Endothelial cell of umbilical vein (primary cell): Measurements from ENCODE around the gene HSP90AB1. TPM values are rescaled to one million over a fixed set of nuclear protein-coding genes. Genes with fewer than 3 reads are reported as not detected.
"Not testable (repeated sequence)": the region's sequence is repeated elsewhere in the genome, so short reads cannot be mapped to it uniquely, and the experiment has no call there.

Experiments
- BruUV-seq: library from RNA; stranded (reverse); fragments of 400-500 nt; replicated peaks from 2 replicates; lab custom pipeline; 2021; lab: Mats Ljungman, UMichigan
- CTCF ChIA-PET: fragments of 300-600, 350-600 bp; sonication (Branson Sonifier 250); formaldehyde crosslinking; loops from one replicate; lab custom pipeline; 2021; ENCODE audit warnings: antibody characterized with exemption, inconsistent platforms; lab: Charles Lee
- POLR2A ChIA-PET: fragments of 300-600, 350-600 bp; sonication (Branson Sonifier 250); formaldehyde crosslinking; loops from one replicate; lab custom pipeline; 2021; ENCODE audit warnings: antibody characterized with exemption, inconsistent platforms; lab: Charles Lee
- DNase-seq: peaks from one replicate; pipeline ENCODE4 v3.0.0-alpha.2; 2011; ENCODE audit warnings: low read depth, low spot score
- FAIRE-seq: peaks from 2 replicates; lab custom pipeline; 2011; peaks lifted over from hg19 to GRCh38; lab: Jason Lieb, UNC
- H2AFZ ChIP-seq: 2 replicates; pipeline ENCODE4 v1.6.0; 2012; ENCODE audit warnings: low read depth, low read length, control low read depth, inconsistent platforms
- H3K27ac ChIP-seq: 2 replicates; pipeline ENCODE4 v1.5.1; 2011; ENCODE audit warnings: low read depth, mild to moderate bottlenecking, control low read depth, low read length, moderate library complexity; ENCODE audit not compliant: insufficient read depth
- H3K27me3 ChIP-seq, 2 experiments: 2 replicates each; pipeline versions ENCODE4 v1.6.0 to v1.6.1; 2011; ENCODE audit warnings: low read length in 2 of 2, mixed read lengths in 1 of 2; ENCODE audit not compliant: control insufficient read depth in 2 of 2, insufficient read depth in 2 of 2
- H3K36me3 ChIP-seq, 2 experiments: 2 replicates in 1 of 2; 3 replicates in 1 of 2; pipeline ENCODE4 v1.5.1; 2011; ENCODE audit warnings: low read length in 2 of 2, mild to moderate bottlenecking in 1 of 2, moderate library complexity in 1 of 2; ENCODE audit not compliant: control insufficient read depth in 2 of 2, insufficient read depth in 2 of 2; ENCODE audit errors: extremely low read depth in 1 of 2
- H3K4me1 ChIP-seq: 3 replicates; pipeline ENCODE4 v1.5.1; 2011; ENCODE audit warnings: mild to moderate bottlenecking, low read length; ENCODE audit not compliant: control insufficient read depth, insufficient read depth; ENCODE audit errors: extremely low read depth
- H3K4me2 ChIP-seq: 2 replicates; pipeline ENCODE4 v1.6.1; 2011; ENCODE audit warnings: low read length, control low read depth, mixed read lengths; ENCODE audit not compliant: insufficient read depth
- H3K4me3 ChIP-seq, 3 experiments: fragments of 200-600 bp in 1 of 3; sonication (generic), shearing (Covaris generic) in 1 of 3; replicated peaks in 1 of 3; 2 replicates each; pipeline ENCODE4 v1.5.1; 2011 to 2016; ENCODE audit warnings: control low read depth in 3 of 3, low read length in 3 of 3, mild to moderate bottlenecking in 2 of 3, inconsistent platforms in 1 of 3, low read depth in 1 of 3, moderate library complexity in 1 of 3; ENCODE audit not compliant: insufficient read depth in 1 of 3
- H3K79me2 ChIP-seq: 2 replicates; pipeline ENCODE4 v1.6.0; 2012; ENCODE audit warnings: low read length, inconsistent platforms; ENCODE audit not compliant: control insufficient read depth, insufficient read depth
- H3K9ac ChIP-seq: replicated peaks from 2 replicates; pipeline ENCODE3; 2011; ENCODE audit warnings: low read length, control low read depth; ENCODE audit not compliant: insufficient read depth; ENCODE audit errors: extremely low read depth
- H3K9me1 ChIP-seq: replicated peaks from 3 replicates; pipeline ENCODE4 v1.6.0; 2011; ENCODE audit warnings: mild to moderate bottlenecking, low read length; ENCODE audit not compliant: control insufficient read depth, insufficient read depth; ENCODE audit errors: extremely low read depth
- H3K9me3 ChIP-seq: replicated peaks from 2 replicates; pipeline ENCODE4 v1.5.1; 2012; ENCODE audit warnings: low read length, inconsistent platforms; ENCODE audit not compliant: control insufficient read depth, insufficient read depth
- H4K20me1 ChIP-seq: replicated peaks from 2 replicates; pipeline ENCODE3; 2011; ENCODE audit warnings: mild to moderate bottlenecking, low read length; ENCODE audit not compliant: control insufficient read depth, insufficient read depth; ENCODE audit errors: extremely low read depth
- EZH2 ChIP-seq: IDR thresholded peaks from 2 replicates; pipeline ENCODE4 v1.6.1; 2012; ENCODE audit warnings: borderline replicate concordance, low read depth, mild to moderate bottlenecking, moderate library complexity, low read length, inconsistent platforms; ENCODE audit not compliant: severe bottlenecking
- FOS ChIP-seq: IDR thresholded peaks from 2 replicates; pipeline ENCODE4 v1.6.1; 2011; ENCODE audit warnings: mild to moderate bottlenecking, low read length, moderate library complexity, borderline replicate concordance; ENCODE audit not compliant: insufficient read depth
- GATA2 ChIP-seq: IDR thresholded peaks from 2 replicates; pipeline ENCODE4 v1.7.0; 2011; ENCODE audit warnings: low read depth, mild to moderate bottlenecking, moderate library complexity, mixed read lengths, low read length; ENCODE audit not compliant: insufficient read length, insufficient read depth
- JUN ChIP-seq: IDR thresholded peaks from 2 replicates; pipeline ENCODE4 v1.6.1; 2011; ENCODE audit warnings: borderline replicate concordance, low read depth; ENCODE audit not compliant: insufficient read length, insufficient read depth
- MYC ChIP-seq: IDR thresholded peaks from one replicate; pipeline ENCODE4 v1.6.1; 2011; ENCODE audit warnings: mild to moderate bottlenecking, low read depth, low read length
- POLR2A ChIP-seq: IDR thresholded peaks from 2 replicates; pipeline ENCODE4 v1.6.1; 2012; ENCODE audit warnings: low read depth, mild to moderate bottlenecking, control low read depth, low read length
- POLR2AphosphoS5 ChIP-seq: IDR thresholded peaks from 2 replicates; pipeline ENCODE4 v1.6.1; 2012; ENCODE audit warnings: low read depth, mild to moderate bottlenecking, control low read depth, low read length, moderate library complexity; ENCODE audit not compliant: insufficient read depth
- dilution Hi-C: fragments of 300-500 bp; cut with MboI; formaldehyde crosslinking; loops from one replicate; pipeline ENCODE4 v1.15.0; 2019; ENCODE audit warnings: low sequenced_read_pairs; ENCODE audit not compliant: extremely low pct_ligation_motif_present
- intact Hi-C: fragments of 100-400 bp; cut with micrococcal nuclease; formaldehyde crosslinking; loops from one replicate; pipeline ENCODE4 v1.10.0; 2022
- polyA plus RNA-seq, 4 experiments: library from polyadenylated mRNA; depleted of rRNA in 3 of 4; stranded (reverse) in 3 of 4; unstranded in 1 of 4; fragments of >200 nt; gene quantifications; 2 replicates each; pipeline versions ENCODE4 v1.2.1 to v1.2.3, GENCODE V29; 2011 to 2012; ENCODE audit warnings: missing spikeins in 1 of 4
- total RNA-seq: library from RNA; stranded (reverse); gene quantifications from 2 replicates; pipeline ENCODE4 v1.2.3, GENCODE V29; 2021
- TF ChIP-seq, protein P1 (sequence below), 2 donors: IDR thresholded peaks; 1 replicate in 1 of 2; 2 replicates in 1 of 2; pipeline ENCODE4 v1.5.1; 2011; ENCODE audit warnings: low read length in 2 of 2, mild to moderate bottlenecking in 2 of 2, moderate library complexity in 2 of 2, control low read depth in 1 of 2, inconsistent platforms in 1 of 2, low read depth in 1 of 2; ENCODE audit not compliant: insufficient read depth in 1 of 2; ENCODE audit errors: extremely low read depth in 1 of 2
- TF ChIP-seq, protein P2 (sequence below): IDR thresholded peaks from 2 replicates; pipeline ENCODE4 v1.6.1; 2011; ENCODE audit not compliant: insufficient read depth, insufficient read length

The HSP90AB1 gene
- total and polyA plus RNA-seq, 2 donors (not counting 3 experiments of a cell fraction or from before 2014, with no cell fraction given) = 824 to 1,201 TPM

DNA sequence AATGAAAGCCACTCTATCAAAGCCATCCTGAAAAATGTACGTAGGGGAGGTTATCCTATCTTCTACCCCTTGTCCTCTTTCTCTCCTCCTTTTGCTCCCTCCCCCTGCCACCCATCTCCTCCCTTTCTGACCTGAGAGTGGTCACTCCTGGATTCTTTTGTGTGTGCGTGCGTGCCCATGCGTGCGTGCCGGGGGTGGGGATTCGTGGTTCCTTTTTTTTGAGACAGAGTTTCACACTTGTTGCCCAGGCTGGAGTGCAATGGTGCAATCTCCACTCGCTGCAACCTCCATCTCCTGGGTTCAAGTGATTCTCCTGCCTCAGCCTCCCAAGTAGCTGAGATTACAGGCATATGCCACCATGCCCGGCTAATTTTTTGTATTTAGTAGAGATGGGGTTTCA is 15.5 kb upstream of the HSP90AB1 start:
- intact Hi-C loops, H3K9ac ChIP-seq, H3K4me3 ChIP-seq, BruUV-seq, H2AFZ ChIP-seq, DNase-seq, H3K27ac ChIP-seq, H3K4me2 ChIP-seq, POLR2A ChIA-PET, H4K20me1 ChIP-seq, FAIRE-seq, H3K9me1 ChIP-seq, H3K9me3 ChIP-seq, H3K27me3 ChIP-seq: not testable (repeated sequence)
- peaks cover 17 to 40% of the 10 kb centered on the region in 2 experiments for H3K36me3 ChIP-seq
- peaks cover 39% of the 10 kb centered on the region for H3K79me2 ChIP-seq
- CTCF ChIA-PET = interaction anchor here (2.2 to 7.2 kb wide), 2 partner anchors 56 to 58 kb away, joined by 11 to 148 read pairs; no protein-coding TSS in a partner anchor
- dilution Hi-C loops = loop anchor here (10.0 kb wide), 1 partner anchor 127 kb away; no protein-coding TSS in a partner anchor
- peaks cover 33% of the 10 kb centered on the region for H3K4me1 ChIP-seq

DNA sequence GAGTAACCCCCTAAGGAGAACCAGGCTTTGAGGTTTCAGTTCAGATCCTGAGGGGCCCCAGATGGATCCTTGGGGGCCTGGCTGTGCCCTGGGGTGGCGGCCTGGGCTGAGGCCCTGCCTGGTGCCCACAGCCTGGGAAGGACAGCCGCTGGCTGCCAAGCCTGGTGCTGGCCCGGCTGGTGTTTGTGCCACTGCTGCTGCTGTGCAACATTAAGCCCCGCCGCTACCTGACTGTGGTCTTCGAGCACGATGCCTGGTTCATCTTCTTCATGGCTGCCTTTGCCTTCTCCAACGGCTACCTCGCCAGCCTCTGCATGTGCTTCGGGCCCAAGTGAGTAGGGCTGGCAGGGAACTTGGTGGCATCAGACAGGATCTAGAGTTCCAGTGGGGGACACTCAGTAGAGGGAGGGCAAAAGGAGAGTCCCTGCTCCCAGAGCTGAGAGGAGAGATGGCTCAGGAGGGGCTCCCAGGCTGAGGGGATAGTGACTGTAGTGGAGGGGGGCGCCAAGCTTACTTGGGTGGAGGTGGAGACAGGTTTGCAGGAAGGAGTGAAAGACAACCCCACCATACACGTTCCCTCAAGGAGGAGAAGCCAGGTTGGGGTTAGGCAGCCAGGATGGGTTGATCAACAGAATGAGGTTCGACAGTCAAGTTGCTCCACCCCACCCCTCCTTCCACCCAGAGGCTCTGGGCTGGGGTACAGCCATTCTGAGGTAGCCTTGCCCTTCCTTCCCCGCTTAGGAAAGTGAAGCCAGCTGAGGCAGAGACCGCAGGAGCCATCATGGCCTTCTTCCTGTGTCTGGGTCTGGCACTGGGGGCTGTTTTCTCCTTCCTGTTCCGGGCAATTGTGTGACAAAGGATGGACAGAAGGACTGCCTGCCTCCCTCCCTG is 14.0 kb upstream of the HSP90AB1 start:
- FAIRE-seq (no peak), DNase-seq (no peak)
- no TSS peak for BruUV-seq
- Histone ChIP-seq H3K4me2 (no peak overlapping the region), H3K9me1 (no peaks in the 10 kb centered on the region), H3K36me3 (peaks cover 17 to 40% of the 10 kb centered on the region in 2 experiments), H3K27me3 (no peaks in the 10 kb centered on the region), H3K4me1 (peaks cover 38% of the 10 kb centered on the region), H4K20me1 (no peaks in the 10 kb centered on the region), H3K9me3 (no peaks in the 10 kb centered on the region), H2AFZ (no peak overlapping the region), H3K4me3 (no peak overlapping the region), H3K27ac (peak overlapping the region; percentile 2), H3K9ac (no peak overlapping the region), H3K79me2 (peaks cover 24% of the 10 kb centered on the region)
- ChIA-PET POLR2A (interaction anchor here (0.6 kb wide), 1 partner anchor 617 kb away, joined by 8 read pairs; no protein-coding TSS in a partner anchor), CTCF (interaction anchor here (1.2 to 7.2 kb wide), 5 partner anchors 9 to 138 kb away, joined by 3 to 148 read pairs (median 11); partner anchors contain the start of gene SLC29A1)
- intact Hi-C loops (no loop called here), dilution Hi-C loops (loop anchor here (10.0 kb wide), 1 partner anchor 128 kb away; no protein-coding TSS in a partner anchor)
- TF ChIP-seq POLR2AphosphoS5 = no peak
- no peak for TF ChIP-seq GATA2
- no peak for TF ChIP-seq FOS
- no peak for TF ChIP-seq MYC
- no peak for TF ChIP-seq POLR2A
- TF ChIP-seq EZH2 = no peak
- no peak for TF ChIP-seq JUN
- TF ChIP-seq, protein P1, sequence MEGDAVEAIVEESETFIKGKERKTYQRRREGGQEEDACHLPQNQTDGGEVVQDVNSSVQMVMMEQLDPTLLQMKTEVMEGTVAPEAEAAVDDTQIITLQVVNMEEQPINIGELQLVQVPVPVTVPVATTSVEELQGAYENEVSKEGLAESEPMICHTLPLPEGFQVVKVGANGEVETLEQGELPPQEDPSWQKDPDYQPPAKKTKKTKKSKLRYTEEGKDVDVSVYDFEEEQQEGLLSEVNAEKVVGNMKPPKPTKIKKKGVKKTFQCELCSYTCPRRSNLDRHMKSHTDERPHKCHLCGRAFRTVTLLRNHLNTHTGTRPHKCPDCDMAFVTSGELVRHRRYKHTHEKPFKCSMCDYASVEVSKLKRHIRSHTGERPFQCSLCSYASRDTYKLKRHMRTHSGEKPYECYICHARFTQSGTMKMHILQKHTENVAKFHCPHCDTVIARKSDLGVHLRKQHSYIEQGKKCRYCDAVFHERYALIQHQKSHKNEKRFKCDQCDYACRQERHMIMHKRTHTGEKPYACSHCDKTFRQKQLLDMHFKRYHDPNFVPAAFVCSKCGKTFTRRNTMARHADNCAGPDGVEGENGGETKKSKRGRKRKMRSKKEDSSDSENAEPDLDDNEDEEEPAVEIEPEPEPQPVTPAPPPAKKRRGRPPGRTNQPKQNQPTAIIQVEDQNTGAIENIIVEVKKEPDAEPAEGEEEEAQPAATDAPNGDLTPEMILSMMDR (IDR thresholded peaks at IDR 0.05; ENCODE audit: extremely low read depth in 1 of 2, insufficient read depth in 1 of 2, low read depth in 1 of 2, low read length in 2 of 2) = no peak
- TF ChIP-seq, protein P2, sequence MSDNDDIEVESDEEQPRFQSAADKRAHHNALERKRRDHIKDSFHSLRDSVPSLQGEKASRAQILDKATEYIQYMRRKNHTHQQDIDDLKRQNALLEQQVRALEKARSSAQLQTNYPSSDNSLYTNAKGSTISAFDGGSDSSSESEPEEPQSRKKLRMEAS = no peak
